Activated CD8-positive, alpha-beta memory T cell treated with anti-CD3 and anti-CD28 coated beads for 24 hours (primary cell): ENCODE measurements around the gene HSF5.

Experiments
- DNase-seq: peaks from one replicate; pipeline ENCODE4 v3.0.0-alpha.2; 2020

Gene HSF5

GRCh38 chr17:58382108-58382871 lies 105.9 kb downstream of the HSF5 start:
- no peak for DNase-seq

GRCh38 chr17:58381124-58382035 lies 106.8 kb downstream of the HSF5 start:
- no peak for DNase-seq

- DNase-seq: no peak
Measured at GRCh38 chr17:58380207-58381123, 107.7 kb downstream of the HSF5 start.

GRCh38 chr17:58379511-58379824 lies 108.7 kb downstream of the HSF5 start:
- no peak for DNase-seq

- no peak for DNase-seq
Measured at GRCh38 chr17:58378733-58379510, 109.3 kb downstream of the HSF5 start.

GRCh38 chr17:58377661-58378060 lies 110.5 kb downstream of the HSF5 start:
- DNase-seq: no peak

- DNase-seq: no peak
Measured at GRCh38 chr17:58377093-58377601, 111.1 kb downstream of the HSF5 start.

- no peak for DNase-seq
Measured at GRCh38 chr17:58376472-58377000, 111.7 kb downstream of the HSF5 start.

GRCh38 chr17:58375811-58376210 lies 112.4 kb downstream of the HSF5 start:
- no peak for DNase-seq

- DNase-seq: no peak
Measured at GRCh38 chr17:58375256-58375655, 113.0 kb downstream of the HSF5 start.

GRCh38 chr17:58373923-58374322 lies 114.3 kb downstream of the HSF5 start:
- no peak for DNase-seq

- no peak for DNase-seq
Measured at GRCh38 chr17:58373003-58373402, 115.2 kb downstream of the HSF5 start.

GRCh38 chr17:58371300-58371950 lies 116.8 kb downstream of the HSF5 start:
- no peak for DNase-seq

- DNase-seq: no peak
Measured at GRCh38 chr17:58370716-58371115, 117.5 kb downstream of the HSF5 start.

- DNase-seq: no peak
Measured at GRCh38 chr17:58370309-58370708, 117.9 kb downstream of the HSF5 start.
